Upper lobe of left lung (tissue), 4 donors: Measurements from ENCODE around the gene VKORC1.
"Not testable (repeated sequence)": the region's sequence is repeated elsewhere in the genome, so short reads cannot be mapped to it uniquely, and the experiment has no call there.

Source experiments
- POLR2A ChIP-seq, 4 donors: fragments of 450-650 bp; IDR thresholded peaks; one replicate each; pipeline ENCODE4 v1.5.1; 2016 to 2017; ENCODE audit warnings: antibody characterized with exemption in 4 of 4, mild to moderate bottlenecking in 2 of 4
- TF ChIP-seq, protein P1 (sequence below), 6 experiments: fragments of 450-650 bp in 4 of 6; fragments of 200-600 bp in 2 of 6; sonication (generic) in 2 of 6; IDR thresholded peaks; one replicate each; pipeline ENCODE4 v1.5.1; 2016 to 2019; ENCODE audit warnings: antibody characterized with exemption in 6 of 6

DNA sequence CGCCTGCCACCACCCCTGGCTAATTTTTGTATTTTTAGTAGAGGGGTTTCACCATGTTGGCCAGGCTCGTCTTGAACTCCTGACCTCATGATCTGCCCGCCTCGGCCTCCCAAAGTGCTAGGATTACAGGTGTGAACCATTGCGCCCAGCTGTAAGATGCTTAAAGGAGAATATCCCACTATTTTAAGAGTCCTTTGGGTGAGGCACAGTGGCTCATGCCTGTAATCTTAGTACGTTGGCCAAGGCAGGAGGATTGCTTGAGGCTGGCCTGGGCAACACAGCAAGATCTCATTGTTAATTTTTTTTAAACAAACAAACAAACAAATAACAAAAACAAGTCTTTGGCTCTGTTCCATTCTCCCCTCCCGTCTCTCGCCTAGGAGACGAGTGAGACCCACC, 46.5 kb upstream of the VKORC1 start:
- TF ChIP-seq, protein P1, sequence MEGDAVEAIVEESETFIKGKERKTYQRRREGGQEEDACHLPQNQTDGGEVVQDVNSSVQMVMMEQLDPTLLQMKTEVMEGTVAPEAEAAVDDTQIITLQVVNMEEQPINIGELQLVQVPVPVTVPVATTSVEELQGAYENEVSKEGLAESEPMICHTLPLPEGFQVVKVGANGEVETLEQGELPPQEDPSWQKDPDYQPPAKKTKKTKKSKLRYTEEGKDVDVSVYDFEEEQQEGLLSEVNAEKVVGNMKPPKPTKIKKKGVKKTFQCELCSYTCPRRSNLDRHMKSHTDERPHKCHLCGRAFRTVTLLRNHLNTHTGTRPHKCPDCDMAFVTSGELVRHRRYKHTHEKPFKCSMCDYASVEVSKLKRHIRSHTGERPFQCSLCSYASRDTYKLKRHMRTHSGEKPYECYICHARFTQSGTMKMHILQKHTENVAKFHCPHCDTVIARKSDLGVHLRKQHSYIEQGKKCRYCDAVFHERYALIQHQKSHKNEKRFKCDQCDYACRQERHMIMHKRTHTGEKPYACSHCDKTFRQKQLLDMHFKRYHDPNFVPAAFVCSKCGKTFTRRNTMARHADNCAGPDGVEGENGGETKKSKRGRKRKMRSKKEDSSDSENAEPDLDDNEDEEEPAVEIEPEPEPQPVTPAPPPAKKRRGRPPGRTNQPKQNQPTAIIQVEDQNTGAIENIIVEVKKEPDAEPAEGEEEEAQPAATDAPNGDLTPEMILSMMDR (IDR thresholded peaks at IDR 0.05): not testable (repeated sequence)
- TF ChIP-seq POLR2A (IDR thresholded peaks at IDR 0.05): not testable (repeated sequence)
